Measurements from ENCODE around the gene TMEM132D.

- TF ChIP-seq POLR2A (IDR thresholded peaks at IDR 0.05; ENCODE audit: low read depth, low read length) (no peak), TAF1 (IDR thresholded peaks at IDR 0.05; ENCODE audit: borderline replicate concordance, low read depth, low read length) (no peak), POLR2AphosphoS5 (IDR thresholded peaks at IDR 0.05; ENCODE audit: low read depth, low read length) (no peak)
Observed at GRCh38 chr12:129363041-129363440, 540.8 kb downstream of the TMEM132D start.

All from GM12892 (cell line).